NCI-H1048 (cell line): ENCODE results near the gene MUCL1.
"Not testable (repeated sequence)": the region's sequence is repeated elsewhere in the genome, so short reads cannot be mapped to it uniquely, and the experiment has no call there.

Experiments used
- DNase-seq: peaks from one replicate; lab custom pipeline; 2025; lab: John Stamatoyannopoulos, UW

The MUCL1 gene

GRCh38 chr12:54853933-54854538, at the start of gene MUCL1:
MUCL1 (plus strand) TSS chr12:54854516; CDS start chr12:54854583, 67 bp downstream.
- DNase-seq: peak; percentile 46

- no peak for DNase-seq
Observed at GRCh38 chr12:54821676-54822075, 32.6 kb upstream of the MUCL1 start.

GRCh38 chr12:54824402-54824801, 29.9 kb upstream of the MUCL1 start:
- DNase-seq: no peak

- no peak for DNase-seq
Observed at GRCh38 chr12:54829511-54829910, 24.8 kb upstream of the MUCL1 start.

- no peak for DNase-seq
Observed at GRCh38 chr12:54830199-54830598, 24.1 kb upstream of the MUCL1 start.

- no peak for DNase-seq
Observed at GRCh38 chr12:54831631-54832030, 22.7 kb upstream of the MUCL1 start.

GRCh38 chr12:54840244-54840865, 14.0 kb upstream of the MUCL1 start:
- DNase-seq: no peak

- no peak for DNase-seq
Observed at GRCh38 chr12:54857406-54857805, 3.1 kb downstream of the MUCL1 start.

GRCh38 chr12:54858562-54858961, 4.2 kb downstream of the MUCL1 start:
- DNase-seq: no peak

GRCh38 chr12:54859502-54859901, 5.2 kb downstream of the MUCL1 start:
- no peak for DNase-seq

GRCh38 chr12:54861927-54862326, 7.6 kb downstream of the MUCL1 start:
- no peak for DNase-seq

GRCh38 chr12:54863948-54864618, 9.8 kb downstream of the MUCL1 start:
- no peak for DNase-seq

- no peak for DNase-seq
Observed at GRCh38 chr12:54865683-54866324, 11.5 kb downstream of the MUCL1 start.

GRCh38 chr12:54868690-54869089, 14.4 kb downstream of the MUCL1 start:
- no peak for DNase-seq

GRCh38 chr12:54870048-54870447, 15.7 kb downstream of the MUCL1 start:
- no peak for DNase-seq

- DNase-seq: no peak
Observed at GRCh38 chr12:54870617-54871016, 16.3 kb downstream of the MUCL1 start.

- DNase-seq: no peak
Observed at GRCh38 chr12:54879150-54879549, 24.8 kb downstream of the MUCL1 start.

GRCh38 chr12:54879579-54879978, 25.3 kb downstream of the MUCL1 start:
- DNase-seq: no peak

- no peak for DNase-seq
Observed at GRCh38 chr12:54882079-54882478, 27.8 kb downstream of the MUCL1 start.

GRCh38 chr12:54882597-54882996, 28.3 kb downstream of the MUCL1 start:
- not testable (repeated sequence) for DNase-seq

- not testable (repeated sequence) for DNase-seq
Observed at GRCh38 chr12:54888428-54888827, 34.1 kb downstream of the MUCL1 start.

- DNase-seq: no peak
Observed at GRCh38 chr12:54890339-54890738, 36.0 kb downstream of the MUCL1 start.
